HepG2 (cell line): ENCODE measurements around the gene PIH1D2. TPM values are rescaled to one million over a fixed set of nuclear protein-coding genes. Genes with fewer than 3 reads are reported as not detected.

Experiments
- AGO2 ChIP-seq: fragments of 200-400 bp; formaldehyde crosslinking; optimal IDR thresholded peaks from 2 replicates; pipeline ENCODE3; 2017; ENCODE audit warnings: mild to moderate bottlenecking, low read depth, low read length, moderate library complexity
- CBFB ChIP-seq: sonication (generic); formaldehyde crosslinking; IDR thresholded peaks from 2 replicates; pipeline ENCODE4 v1.4.0; 2020; ENCODE audit warnings: missing genetic modification reagents
- CBX5 ChIP-seq: sonication (generic); formaldehyde crosslinking; IDR thresholded peaks from 2 replicates; pipeline ENCODE4 v1.4.0; 2020; ENCODE audit warnings: missing genetic modification reagents, borderline replicate concordance
- CCDC6 ChIP-seq: sonication (generic); formaldehyde crosslinking; IDR thresholded peaks from 2 replicates; pipeline ENCODE4 v1.8.1; 2022; ENCODE audit warnings: mild to moderate bottlenecking, missing genetic modification reagents, moderate library complexity
- CREB1 ChIP-seq, 2 experiments: fragments of 450-650 bp in 1 of 2; IDR thresholded peaks; 2 replicates each; pipeline ENCODE4 v1.6.1; 2016 to 2017; ENCODE audit warnings: control low read depth in 1 of 2, mild to moderate bottlenecking in 1 of 2, missing compliant biosample characterization in 1 of 2, missing genetic modification characterization in 1 of 2
- EEA1 ChIP-seq: sonication (generic); formaldehyde crosslinking; IDR thresholded peaks from 2 replicates; pipeline ENCODE4 v1.5.1; 2020; ENCODE audit warnings: mild to moderate bottlenecking, missing genetic modification reagents, borderline replicate concordance
- FOXP4 ChIP-seq: sonication (generic); formaldehyde crosslinking; IDR thresholded peaks from 2 replicates; pipeline ENCODE4 v1.4.0; 2020; ENCODE audit warnings: missing genetic modification reagents
- GTF3A ChIP-seq: sonication (generic); formaldehyde crosslinking; conservative IDR thresholded peaks from 2 replicates; pipeline ENCODE4 v1.4.0; 2020; ENCODE audit warnings: mild to moderate bottlenecking, missing genetic modification reagents
- HOMEZ ChIP-seq: IDR thresholded peaks from 2 replicates; pipeline ENCODE4 v1.6.1; 2016; ENCODE audit warnings: low read depth
- KLF16 ChIP-seq, 2 experiments: sonication (generic) in 1 of 2; formaldehyde crosslinking in 1 of 2; IDR thresholded peaks; 2 replicates each; pipeline versions ENCODE4 v1.6.1 to v1.8.0; 2016 to 2023; ENCODE audit warnings: missing genetic modification reagents in 2 of 2, missing compliant biosample characterization in 1 of 2
- LCORL ChIP-seq, 2 experiments: fragments of 450-650 bp in 1 of 2; sonication (generic) in 1 of 2; formaldehyde crosslinking in 1 of 2; IDR thresholded peaks; 2 replicates each; pipeline versions ENCODE4 v1.5.0 to v1.6.1; 2017 to 2020; ENCODE audit warnings: antibody characterized with exemption in 1 of 2, missing genetic modification reagents in 1 of 2
- MATR3 ChIP-seq: sonication (generic); formaldehyde crosslinking; IDR thresholded peaks from 2 replicates; pipeline ENCODE4 v1.4.0; 2020; ENCODE audit warnings: missing genetic modification reagents
- MEF2D ChIP-seq: sonication (generic); formaldehyde crosslinking; IDR thresholded peaks from 2 replicates; pipeline ENCODE4 v1.5.1; 2020; ENCODE audit warnings: mild to moderate bottlenecking, missing genetic modification reagents
- NFYC ChIP-seq: IDR thresholded peaks from 2 replicates; pipeline ENCODE4 v1.6.1; 2016; ENCODE audit warnings: missing genetic modification reagents, missing compliant biosample characterization
- PBX2 ChIP-seq: IDR thresholded peaks from 2 replicates; pipeline ENCODE4 v1.6.1; 2016; ENCODE audit warnings: control low read depth
- PHF20 ChIP-seq: sonication (generic); formaldehyde crosslinking; IDR thresholded peaks from 2 replicates; pipeline ENCODE4 v1.5.0; 2020; ENCODE audit warnings: mild to moderate bottlenecking, missing genetic modification reagents
- YY1 ChIP-seq: IDR thresholded peaks from 2 replicates; pipeline ENCODE4 v1.6.1; 2011; ENCODE audit warnings: low read length, low read depth, moderate library complexity, mild to moderate bottlenecking; ENCODE audit not compliant: insufficient read depth, insufficient replicate concordance
- ZNF230 ChIP-seq: sonication (generic); formaldehyde crosslinking; IDR thresholded peaks from 2 replicates; pipeline ENCODE4 v1.4.0; 2020; ENCODE audit warnings: mild to moderate bottlenecking, missing genetic modification reagents
- ZNF317 ChIP-seq: sonication (generic); formaldehyde crosslinking; IDR thresholded peaks from 2 replicates; pipeline ENCODE4 v1.5.0; 2020; ENCODE audit warnings: mild to moderate bottlenecking, missing genetic modification reagents
- ZNF350 ChIP-seq: sonication (generic); formaldehyde crosslinking; IDR thresholded peaks from 2 replicates; pipeline ENCODE4 v1.4.0; 2020; ENCODE audit warnings: mild to moderate bottlenecking, low read depth, missing genetic modification reagents, borderline replicate concordance
- ZNF674 ChIP-seq: sonication (generic); formaldehyde crosslinking; IDR thresholded peaks from 2 replicates; pipeline ENCODE4 v1.5.0; 2020; ENCODE audit warnings: low read depth, mild to moderate bottlenecking, missing genetic modification reagents
- polyA plus RNA-seq, 8 experiments: library from polyadenylated mRNA; depleted of rRNA in 3 of 8; stranded (reverse) in 7 of 8; unstranded in 1 of 8; fragments of >200 nt; fragmentation: Illumina TruSeq in 4 of 8; extraction: Trizol in 4 of 8; gene quantifications; 2 replicates each; pipeline versions ENCODE4 v1.2.1 to v1.2.3, GENCODE V29; 2011 to 2016; ENCODE audit warnings: low read depth in 4 of 8, missing spikeins in 1 of 8, mixed read lengths in 1 of 8; ENCODE audit not compliant: insufficient read depth in 1 of 8
- total RNA-seq, 5 experiments: library from RNA; depleted of rRNA; stranded (reverse); fragments of >200 nt; fragmentation: Illumina TruSeq; extraction: Trizol; gene quantifications; 2 replicates each; pipeline ENCODE4 v1.2.3, GENCODE V29; 2016; ENCODE audit warnings: low read depth in 1 of 5
- TF ChIP-seq, protein P1 (sequence below): sonication (generic); formaldehyde crosslinking; IDR thresholded peaks from 2 replicates; pipeline ENCODE4 v1.4.0; 2020; ENCODE audit warnings: missing genetic modification reagents

Gene PIH1D2
- total and polyA plus RNA-seq, 2 of the 13 experiments (the other 11 are each of a cell fraction or from before 2014, with no cell fraction given): 0.49 to 2.7 TPM

- TF ChIP-seq CBFB (CRISPR knock-in tag) (peak; percentile 58; the same call in 1 of the 2 replicates), CCDC6 (CRISPR knock-in tag) (peak; percentile 56; the same call in 1 of the 2 replicates), PBX2 (CRISPR knock-in tag) (no peak), AGO2 (peak; percentile 60), ZNF350 (CRISPR knock-in tag) (peak; percentile 87), KLF16 (CRISPR knock-in tag; IDR thresholded peaks at IDR 0.05) (peak in 1 of 2 experiments; percentile 62; a peak in 2 of 4 replicates), CREB1 (IDR thresholded peaks at IDR 0.05) (peak; percentile 68), CREB1 (CRISPR knock-in tag; IDR thresholded peaks at IDR 0.05) (peak; percentile 93), ZNF674 (CRISPR knock-in tag) (no peak), PHF20 (peak; percentile 99), FOXP4 (CRISPR knock-in tag) (peak; percentile 46; the same call in 1 of the 2 replicates), MATR3 (CRISPR knock-in tag) (no peak), ZNF317 (CRISPR knock-in tag) (peak; percentile 63; the same call in 1 of the 2 replicates), GTF3A (CRISPR knock-in tag) (0 out of 2 replicates have a peak, but pooled peaks have one; percentile 70), MEF2D (CRISPR knock-in tag) (peak; percentile 77), NFYC (CRISPR knock-in tag) (peak; percentile 46), CBX5 (CRISPR knock-in tag) (peak; percentile 42; the same call in 1 of the 2 replicates), ZNF230 (no peak), LCORL (IDR thresholded peaks at IDR 0.05) (no peak), LCORL (CRISPR knock-in tag; IDR thresholded peaks at IDR 0.05) (0 out of 2 replicates have a peak, but pooled peaks have one; percentile 44), HOMEZ (0 out of 2 replicates have a peak, but pooled peaks have one; percentile 10), YY1 (peak; percentile 96), EEA1 (CRISPR knock-in tag) (0 out of 2 replicates have a peak, but pooled peaks have one; percentile 23)
- TF ChIP-seq, protein P1, sequence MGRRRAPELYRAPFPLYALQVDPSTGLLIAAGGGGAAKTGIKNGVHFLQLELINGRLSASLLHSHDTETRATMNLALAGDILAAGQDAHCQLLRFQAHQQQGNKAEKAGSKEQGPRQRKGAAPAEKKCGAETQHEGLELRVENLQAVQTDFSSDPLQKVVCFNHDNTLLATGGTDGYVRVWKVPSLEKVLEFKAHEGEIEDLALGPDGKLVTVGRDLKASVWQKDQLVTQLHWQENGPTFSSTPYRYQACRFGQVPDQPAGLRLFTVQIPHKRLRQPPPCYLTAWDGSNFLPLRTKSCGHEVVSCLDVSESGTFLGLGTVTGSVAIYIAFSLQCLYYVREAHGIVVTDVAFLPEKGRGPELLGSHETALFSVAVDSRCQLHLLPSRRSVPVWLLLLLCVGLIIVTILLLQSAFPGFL (CRISPR knock-in tag): no peak
These were observed 12.8 kb upstream of the PIH1D2 start, which contains the start of the genes SDHD and TIMM8B (continued) for GRCh38 chr11:112086422-112087191.
